ENCODE measurements around the gene TBC1D14. TPM values are rescaled to one million over a fixed set of nuclear protein-coding genes. Genes with fewer than 3 reads are reported as not detected.

TBC1D14 gene
- total and polyA plus RNA-seq, 2 of the 4 experiments (the other 2 are of a cell fraction): 31.7 to 40.7 TPM

DNA sequence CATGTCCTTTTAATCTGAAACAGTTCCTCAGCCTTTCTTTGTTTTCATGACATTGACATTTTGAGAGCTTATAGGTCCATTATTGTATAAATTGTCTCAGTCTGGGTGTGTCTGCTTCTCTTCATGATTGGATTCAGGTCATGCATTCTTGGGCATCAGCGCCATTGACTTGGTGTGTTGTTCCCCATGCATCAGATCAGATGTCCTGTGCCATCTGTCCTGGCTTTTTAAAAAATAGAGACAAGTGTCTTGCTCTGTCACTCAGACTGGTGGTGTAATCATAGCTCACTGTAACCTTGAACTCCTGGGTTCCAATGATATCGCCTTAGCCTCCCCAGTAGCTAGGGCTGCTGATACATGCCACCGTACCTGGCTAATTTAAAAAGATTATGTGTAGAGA is 55.7 kb downstream of the TBC1D14 start:
- H2AK5ac ChIP-seq (ENCODE audit: low read depth, low read length): no peak overlapping the region
- ChIA-PET CTCF (interaction anchor here (2.2 kb wide), 1 partner anchor 9 kb away, joined by 10 read pairs; no protein-coding TSS in a partner anchor), POLR2A (ENCODE audit: unreplicated experiment) (no interaction called here)
- no peak overlapping the region for H3K4me2 ChIP-seq (ENCODE audit: low read depth, low read length)
- peaks cover 7% of the 10 kb centered on the region; the same call in 1 of the 2 replicates for H3K4me1 ChIP-seq (ENCODE audit: control insufficient read depth, insufficient read depth, low read length)
- ATAC-seq (ENCODE audit: low read depth) (no peak), DNase-seq (no peak)
- no peak overlapping the region for H3K23ac ChIP-seq (ENCODE audit: low read depth, low read length)
- H4K5ac ChIP-seq (ENCODE audit: low read depth, low read length): no peak overlapping the region
- in situ Hi-C loops (cut with MboI; ENCODE audit: low sequenced_read_pairs) (no loop called here), intact Hi-C loops (cut with micrococcal nuclease) (no loop called here), dilution Hi-C loops (cut with HindIII; ENCODE audit: low sequenced_read_pairs, unreplicated experiment) (no loop called here)
- H4K20me1 ChIP-seq (ENCODE audit: insufficient read depth, low read length): peaks cover 7% of the 10 kb centered on the region; the same call in 1 of the 2 replicates
- no peak overlapping the region for H3K4ac ChIP-seq (ENCODE audit: low read depth, low read length)
- no peak overlapping the region for H4K91ac ChIP-seq (ENCODE audit: insufficient read depth, low read depth, low read length)
- H3K27ac ChIP-seq (ENCODE audit: insufficient read depth, low read length): no peak overlapping the region
- H3K9me3 ChIP-seq (ENCODE audit: control insufficient read depth, insufficient read depth, low read length): no peaks in the 10 kb centered on the region
- 0 out of 2 replicates have a peak, but pooled peaks cover 1% of the 10 kb centered on the region for H3K9me1 ChIP-seq (ENCODE audit: insufficient read depth, low read length)
- no peak overlapping the region for H3K4me3 ChIP-seq (ENCODE audit: insufficient read depth, low read depth, low read length)
- no peaks in the 10 kb centered on the region for H3K27me3 ChIP-seq (ENCODE audit: control insufficient read depth, insufficient read depth, low read length)
- 100% methylated on average over 1 of the region's 3 CpGs; no CpG with 5 or more reads in 1 of the 2 experiments for WGBS, 2 experiments (ENCODE audit: extremely low coverage in 2 of 2, insufficient read length in 1 of 2)
- H2BK20ac ChIP-seq (ENCODE audit: low read depth, low read length): no peak overlapping the region
- no peak overlapping the region for H3K14ac ChIP-seq (replicated peaks; ENCODE audit: low read depth, low read length)
- H4K8ac ChIP-seq (ENCODE audit: low read depth in 2 of 2, low read length in 2 of 2): no peak overlapping the region
- BruUV-seq (replicated peaks): no TSS peak
- H3K9ac ChIP-seq (ENCODE audit: low read depth, low read length): no peak overlapping the region
- no peak overlapping the region for H2BK120ac ChIP-seq (ENCODE audit: low read depth, low read length)
- no peak overlapping the region for H3K18ac ChIP-seq (ENCODE audit: low read depth, low read length)
- H2AK9ac ChIP-seq (replicated peaks; ENCODE audit: low read depth, low read length, poor library complexity): no peak overlapping the region
- no peak overlapping the region for H2BK15ac ChIP-seq (ENCODE audit: low read depth, low read length)
- no peak overlapping the region for H3K56ac ChIP-seq (ENCODE audit: extremely low read depth, insufficient read depth, low read length)
- TF ChIP-seq, protein P1, sequence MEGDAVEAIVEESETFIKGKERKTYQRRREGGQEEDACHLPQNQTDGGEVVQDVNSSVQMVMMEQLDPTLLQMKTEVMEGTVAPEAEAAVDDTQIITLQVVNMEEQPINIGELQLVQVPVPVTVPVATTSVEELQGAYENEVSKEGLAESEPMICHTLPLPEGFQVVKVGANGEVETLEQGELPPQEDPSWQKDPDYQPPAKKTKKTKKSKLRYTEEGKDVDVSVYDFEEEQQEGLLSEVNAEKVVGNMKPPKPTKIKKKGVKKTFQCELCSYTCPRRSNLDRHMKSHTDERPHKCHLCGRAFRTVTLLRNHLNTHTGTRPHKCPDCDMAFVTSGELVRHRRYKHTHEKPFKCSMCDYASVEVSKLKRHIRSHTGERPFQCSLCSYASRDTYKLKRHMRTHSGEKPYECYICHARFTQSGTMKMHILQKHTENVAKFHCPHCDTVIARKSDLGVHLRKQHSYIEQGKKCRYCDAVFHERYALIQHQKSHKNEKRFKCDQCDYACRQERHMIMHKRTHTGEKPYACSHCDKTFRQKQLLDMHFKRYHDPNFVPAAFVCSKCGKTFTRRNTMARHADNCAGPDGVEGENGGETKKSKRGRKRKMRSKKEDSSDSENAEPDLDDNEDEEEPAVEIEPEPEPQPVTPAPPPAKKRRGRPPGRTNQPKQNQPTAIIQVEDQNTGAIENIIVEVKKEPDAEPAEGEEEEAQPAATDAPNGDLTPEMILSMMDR (conservative IDR thresholded peaks at IDR 0.05; ENCODE audit: low read depth, low read length): no peak
- no peak for TF ChIP-seq RAD21 (IDR thresholded peaks at IDR 0.05; ENCODE audit: low read length)
- TF ChIP-seq MXI1 (IDR thresholded peaks at IDR 0.05; ENCODE audit: borderline replicate concordance, low read depth, low read length): no peak
- TF ChIP-seq ELK1 (IDR thresholded peaks at IDR 0.05; ENCODE audit: borderline replicate concordance, low read depth, low read length): no peak
- TF ChIP-seq MAFK (IDR thresholded peaks at IDR 0.05; ENCODE audit: low read depth, low read length): no peak
- TF ChIP-seq NFE2L2 (IDR thresholded peaks at IDR 0.05; ENCODE audit: low read depth, low read length): no peak
- TF ChIP-seq BHLHE40 (IDR thresholded peaks at IDR 0.05; ENCODE audit: low read depth, low read length): no peak
- no peak for TF ChIP-seq CHD1 (IDR thresholded peaks at IDR 0.05; ENCODE audit: low read depth, low read length)
- TF ChIP-seq, protein P2, sequence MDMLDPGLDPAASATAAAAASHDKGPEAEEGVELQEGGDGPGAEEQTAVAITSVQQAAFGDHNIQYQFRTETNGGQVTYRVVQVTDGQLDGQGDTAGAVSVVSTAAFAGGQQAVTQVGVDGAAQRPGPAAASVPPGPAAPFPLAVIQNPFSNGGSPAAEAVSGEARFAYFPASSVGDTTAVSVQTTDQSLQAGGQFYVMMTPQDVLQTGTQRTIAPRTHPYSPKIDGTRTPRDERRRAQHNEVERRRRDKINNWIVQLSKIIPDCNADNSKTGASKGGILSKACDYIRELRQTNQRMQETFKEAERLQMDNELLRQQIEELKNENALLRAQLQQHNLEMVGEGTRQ (IDR thresholded peaks at IDR 0.05; ENCODE audit: low read depth, low read length): no peak
- no peak for TF ChIP-seq POLR2A (IDR thresholded peaks at IDR 0.05; ENCODE audit: low read depth, low read length)
- TF ChIP-seq CEBPB (IDR thresholded peaks at IDR 0.05; ENCODE audit: low read depth, low read length): no peak
- TF ChIP-seq SMC3 (IDR thresholded peaks at IDR 0.05; ENCODE audit: low read depth, low read length): no peak
- TF ChIP-seq RFX5 (IDR thresholded peaks at IDR 0.05; ENCODE audit: low read depth, low read length): no peak
- no peak for TF ChIP-seq RCOR1 (IDR thresholded peaks at IDR 0.05; ENCODE audit: insufficient replicate concordance, low read length)
- no peak for TF ChIP-seq FOS (IDR thresholded peaks at IDR 0.05; ENCODE audit: low read depth, low read length)
- TF ChIP-seq MAZ (IDR thresholded peaks at IDR 0.05; ENCODE audit: borderline replicate concordance, low read depth, low read length): no peak
- H3K36me3 ChIP-seq (ENCODE audit: control insufficient read depth, insufficient read depth, low read length): peaks cover 1% of the 10 kb centered on the region; the same call in 1 of the 2 replicates
- peaks cover 15 to 18% of the 10 kb centered on the region in 2 experiments; a peak in 3 of 4 replicates for H3K79me1 ChIP-seq (ENCODE audit: low read depth in 1 of 2, low read length in 2 of 2)
- no peak overlapping the region for H2BK5ac ChIP-seq (ENCODE audit: low read depth, low read length, poor library complexity, severe bottlenecking)
- no peak overlapping the region for H2AFZ ChIP-seq (replicated peaks; ENCODE audit: low read length, poor library complexity)
